Endothelial cell (in vitro differentiated cells): Measurements from ENCODE around the gene LRRC71. TPM values are rescaled to one million over a fixed set of nuclear protein-coding genes. Genes with fewer than 3 reads are reported as not detected.

ENCODE experiments used
- DNase-seq: peaks from one replicate; pipeline ENCODE4 v3.0.0; 2021; ENCODE audit warnings: low spot score
- H3K27ac Mint-ChIP-seq: one replicate; pipeline ENCODE4 v1.8.0; 2021; ENCODE audit warnings: mixed read lengths, inconsistent platforms; ENCODE audit not compliant: unreplicated experiment
- H3K27me3 Mint-ChIP-seq: one replicate; pipeline ENCODE4 v1.8.0; 2021; ENCODE audit warnings: mild to moderate bottlenecking, moderate library complexity, mixed read lengths, inconsistent platforms; ENCODE audit not compliant: unreplicated experiment
- H3K36me3 Mint-ChIP-seq: one replicate; pipeline ENCODE4 v1.8.0; 2021; ENCODE audit warnings: mild to moderate bottlenecking, low read depth, mixed read lengths, inconsistent platforms; ENCODE audit not compliant: unreplicated experiment
- H3K4me1 Mint-ChIP-seq: one replicate; pipeline ENCODE4 v1.8.0; 2021; ENCODE audit warnings: mild to moderate bottlenecking, mixed read lengths, inconsistent platforms; ENCODE audit not compliant: unreplicated experiment
- H3K4me3 Mint-ChIP-seq: one replicate; pipeline ENCODE4 v1.8.0; 2021; ENCODE audit warnings: mild to moderate bottlenecking, mixed read lengths, inconsistent platforms; ENCODE audit not compliant: unreplicated experiment
- H3K9me3 Mint-ChIP-seq: one replicate; pipeline ENCODE4 v1.8.0; 2021; ENCODE audit warnings: mixed read lengths, inconsistent platforms; ENCODE audit not compliant: unreplicated experiment
- CTCF ChIP-seq: fragments of 200-600 bp; sonication (generic); IDR thresholded peaks from one replicate; pipeline ENCODE4 v1.5.0; 2021; ENCODE audit warnings: antibody characterized with exemption; ENCODE audit not compliant: unreplicated experiment
- total RNA-seq: library from RNA; stranded (reverse); fragmentation: NEBNext Ultra II Directional; extraction: Animal tissue kit (Norgen Biotek cat#: 25700); gene quantifications from one replicate; pipeline ENCODE4 v1.2.1, GENCODE V29; 2021; ENCODE audit not compliant: unreplicated experiment

Gene LRRC71
- total RNA-seq, 1 donor from 2014 or later: 0.95 TPM

DNA sequence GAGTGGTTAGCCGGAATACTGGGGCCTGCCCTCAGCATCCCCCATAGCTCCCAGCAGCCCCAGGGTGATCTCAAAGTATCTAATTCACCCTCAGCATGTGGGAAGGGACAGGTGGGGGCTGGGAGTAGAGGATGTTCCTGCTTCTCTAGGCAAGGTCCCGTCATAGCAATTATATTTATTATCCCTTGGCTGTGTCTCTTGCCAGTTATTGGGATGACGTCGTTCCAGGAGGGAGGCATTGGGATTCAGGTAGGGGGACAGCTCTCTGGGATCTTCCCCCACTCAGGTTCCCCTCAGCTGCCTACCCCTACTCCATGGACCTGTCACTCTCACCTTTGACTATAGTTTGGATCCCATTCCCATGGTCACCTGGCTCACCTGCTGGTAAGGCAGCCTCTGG is 38.8 kb upstream of the LRRC71 start:
- peaks cover 24% of the 10 kb centered on the region for H3K27me3 Mint-ChIP-seq
- H3K4me1 Mint-ChIP-seq: peaks cover 16% of the 10 kb centered on the region

GRCh38 chr1:156882543-156882942 is 37.9 kb upstream of the LRRC71 start:
- no peaks in the 10 kb centered on the region for H3K9me3 Mint-ChIP-seq
- H3K27ac Mint-ChIP-seq: no peak overlapping the region
- H3K36me3 Mint-ChIP-seq: peaks cover 4% of the 10 kb centered on the region
- peaks cover 24% of the 10 kb centered on the region for H3K27me3 Mint-ChIP-seq
- peaks cover 19% of the 10 kb centered on the region for H3K4me1 Mint-ChIP-seq
- no peak overlapping the region for H3K4me3 Mint-ChIP-seq
- no peak for DNase-seq
- TF ChIP-seq CTCF: no peak

More for the DNA sequence above, 38.8 kb upstream of the LRRC71 start:
- Mint-ChIP-seq H3K9me3 (no peaks in the 10 kb centered on the region), H3K4me3 (no peak overlapping the region), H3K36me3 (peaks cover 4% of the 10 kb centered on the region), H3K27ac (no peak overlapping the region)
- no peak for DNase-seq
- TF ChIP-seq CTCF: no peak

- no peak overlapping the region for H3K27ac Mint-ChIP-seq
- no peak for DNase-seq
- H3K27me3 Mint-ChIP-seq: peaks cover 27% of the 10 kb centered on the region
- peaks cover 22% of the 10 kb centered on the region for H3K4me1 Mint-ChIP-seq
- TF ChIP-seq CTCF: no peak
- no peak overlapping the region for H3K4me3 Mint-ChIP-seq
- H3K36me3 Mint-ChIP-seq: peaks cover 7% of the 10 kb centered on the region
- no peaks in the 10 kb centered on the region for H3K9me3 Mint-ChIP-seq
Measured at GRCh38 chr1:156883919-156884318, 36.5 kb upstream of the LRRC71 start.

DNA sequence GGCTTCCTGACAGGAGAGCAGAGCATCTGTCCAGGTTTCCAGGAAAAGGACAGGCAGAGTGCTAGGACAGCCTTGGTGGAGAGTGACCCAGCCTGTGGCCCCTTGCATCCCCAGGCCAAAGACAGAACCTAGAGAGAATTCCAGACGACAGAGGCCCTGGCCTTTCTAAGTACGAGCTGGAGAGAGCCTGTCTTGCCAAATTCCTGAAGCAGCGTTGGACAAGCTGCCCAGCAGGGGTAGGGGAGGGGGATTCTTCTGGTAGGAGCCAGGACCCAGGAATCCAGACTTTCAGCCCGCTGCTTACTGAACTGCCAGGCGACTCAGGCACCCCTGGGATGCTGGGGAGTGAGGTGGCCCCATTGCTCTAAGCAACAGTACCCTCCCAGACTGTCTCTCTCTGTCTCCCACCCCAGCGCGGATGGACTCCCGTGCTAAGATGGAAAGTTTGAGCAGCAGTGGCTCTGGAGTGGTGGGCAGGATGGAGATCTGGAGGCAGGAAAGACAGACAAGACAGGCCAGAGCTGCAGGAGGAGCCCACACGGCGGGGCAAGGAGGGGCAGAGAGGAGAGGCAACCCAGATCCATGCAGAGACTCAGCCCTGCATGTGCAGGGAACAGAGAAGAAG is 35.8 kb upstream of the LRRC71 start:
- H3K27ac Mint-ChIP-seq: no peak overlapping the region
- peaks cover 25% of the 10 kb centered on the region for H3K27me3 Mint-ChIP-seq
- DNase-seq: no peak
- H3K4me3 Mint-ChIP-seq: no peak overlapping the region
- H3K4me1 Mint-ChIP-seq: peaks cover 26% of the 10 kb centered on the region
- TF ChIP-seq CTCF: no peak
- H3K36me3 Mint-ChIP-seq: peaks cover 12% of the 10 kb centered on the region
- H3K9me3 Mint-ChIP-seq: no peaks in the 10 kb centered on the region

GRCh38 chr1:156885314-156885713 is 35.1 kb upstream of the LRRC71 start:
- H3K9me3 Mint-ChIP-seq: no peaks in the 10 kb centered on the region
- H3K4me3 Mint-ChIP-seq: no peak overlapping the region
- H3K27ac Mint-ChIP-seq: no peak overlapping the region
- peaks cover 26% of the 10 kb centered on the region for H3K4me1 Mint-ChIP-seq
- TF ChIP-seq CTCF: no peak
- peaks cover 12% of the 10 kb centered on the region for H3K36me3 Mint-ChIP-seq
- DNase-seq: no peak
- H3K27me3 Mint-ChIP-seq: peaks cover 25% of the 10 kb centered on the region
